Liver (tissue), 9 donors: ENCODE results near the gene LDLRAD3. TPM values are rescaled to one million over a fixed set of nuclear protein-coding genes. Genes with fewer than 3 reads are reported as not detected.

Experiments
- DNase-seq: peaks from one replicate; pipeline ENCODE4 v3.0.0-alpha.2; 2017; ENCODE audit warnings: low spot score
- H3K27ac ChIP-seq, 2 donors: one replicate each; pipeline ENCODE4 v1.7.0; 2013; ENCODE audit warnings: inconsistent platforms in 2 of 2, low read length in 2 of 2, control low read depth in 1 of 2, low read depth in 1 of 2, mild to moderate bottlenecking in 1 of 2
- H3K27me3 ChIP-seq, 4 donors: one replicate each; pipeline versions ENCODE4 v1.6.1 to v1.7.0; 2013; ENCODE audit warnings: low read length in 3 of 4, inconsistent platforms in 1 of 4, mild to moderate bottlenecking in 1 of 4, moderate library complexity in 1 of 4; ENCODE audit not compliant: control insufficient read depth in 4 of 4, insufficient read depth in 4 of 4
- H3K36me3 ChIP-seq, 4 donors: one replicate each; pipeline versions ENCODE4 v1.6.1 to v1.7.0; 2013; ENCODE audit warnings: low read length in 3 of 4, mild to moderate bottlenecking in 3 of 4, low read depth in 1 of 4, moderate library complexity in 1 of 4; ENCODE audit not compliant: control insufficient read depth in 4 of 4, insufficient read depth in 3 of 4
- H3K4me1 ChIP-seq, 4 donors: one replicate each; pipeline versions ENCODE4 v1.6.1 to v1.7.0; 2013; ENCODE audit warnings: low read length in 3 of 4, mild to moderate bottlenecking in 3 of 4, moderate library complexity in 1 of 4; ENCODE audit not compliant: control insufficient read depth in 4 of 4, insufficient read depth in 4 of 4
- H3K4me3 ChIP-seq, 3 donors: one replicate each; pipeline versions ENCODE4 v1.6.1 to v1.7.0; 2013; ENCODE audit warnings: low read length in 3 of 3, control low read depth in 1 of 3, low read depth in 1 of 3, mild to moderate bottlenecking in 1 of 3
- H3K9ac ChIP-seq, 2 donors: one replicate each; pipeline ENCODE4 v1.7.0; 2013; ENCODE audit warnings: low read length in 2 of 2, mild to moderate bottlenecking in 2 of 2, moderate library complexity in 2 of 2, control low read depth in 1 of 2, low read depth in 1 of 2
- H3K9me3 ChIP-seq, 4 donors: one replicate each; pipeline versions ENCODE4 v1.6.1 to v1.7.0; 2013; ENCODE audit warnings: low read length in 3 of 4; ENCODE audit not compliant: control insufficient read depth in 4 of 4
- ATF3 ChIP-seq: IDR thresholded peaks from 2 replicates; pipeline ENCODE4 v1.6.1; 2016; ENCODE audit warnings: antibody characterized with exemption
- EGR1 ChIP-seq, 2 donors: IDR thresholded peaks; 2 replicates each; pipeline ENCODE4 v1.6.1; 2016 to 2018; ENCODE audit warnings: antibody characterized with exemption in 2 of 2, low read depth in 2 of 2
- FOXA1 ChIP-seq: IDR thresholded peaks from 2 replicates; pipeline ENCODE4 v1.6.1; 2016; ENCODE audit warnings: antibody characterized with exemption
- FOXA2 ChIP-seq: IDR thresholded peaks from 2 replicates; pipeline ENCODE4 v1.6.1; 2016; ENCODE audit warnings: antibody characterized with exemption
- GABPA ChIP-seq, 2 donors: IDR thresholded peaks in 1 of 2; conservative IDR thresholded peaks in 1 of 2; 2 replicates each; pipeline ENCODE4 v1.6.1; 2016; ENCODE audit warnings: antibody characterized with exemption in 2 of 2, mild to moderate bottlenecking in 1 of 2, moderate library complexity in 1 of 2
- HNF4A ChIP-seq, 2 donors: conservative IDR thresholded peaks; 2 replicates each; pipeline ENCODE4 v1.6.1; 2016; ENCODE audit warnings: antibody characterized with exemption in 2 of 2, mild to moderate bottlenecking in 2 of 2
- HNF4G ChIP-seq: IDR thresholded peaks from 2 replicates; pipeline ENCODE4 v1.6.1; 2016; ENCODE audit warnings: antibody characterized with exemption
- MAX ChIP-seq: IDR thresholded peaks from 2 replicates; pipeline ENCODE4 v1.6.1; 2016; ENCODE audit warnings: antibody characterized with exemption
- NR2F2 ChIP-seq: IDR thresholded peaks from 2 replicates; pipeline ENCODE4 v1.6.1; 2016; ENCODE audit warnings: antibody characterized with exemption
- RAD21 ChIP-seq, 2 donors: IDR thresholded peaks; 2 replicates each; pipeline ENCODE4 v1.6.1; 2016; ENCODE audit warnings: antibody characterized with exemption in 2 of 2, mild to moderate bottlenecking in 2 of 2
- RXRA ChIP-seq, 2 donors: IDR thresholded peaks; 2 replicates each; pipeline ENCODE4 v1.6.1; 2017 to 2018; ENCODE audit warnings: antibody characterized with exemption in 2 of 2, mild to moderate bottlenecking in 1 of 2
- SP1 ChIP-seq: IDR thresholded peaks from 2 replicates; pipeline ENCODE4 v1.6.1; 2018; ENCODE audit warnings: antibody characterized with exemption, mild to moderate bottlenecking
- TAF1 ChIP-seq: conservative IDR thresholded peaks from 2 replicates; pipeline ENCODE4 v1.6.1; 2016; ENCODE audit warnings: antibody characterized with exemption, mild to moderate bottlenecking
- YY1 ChIP-seq: IDR thresholded peaks from 2 replicates; pipeline ENCODE4 v1.6.1; 2016; ENCODE audit warnings: antibody characterized with exemption, mild to moderate bottlenecking
- WGBS: extraction: QIAGEN DNeasy Blood & Tissue Kit; methylation state at CpG from one replicate; pipeline ENCODE4 v1.1.7; 2013; 5-methylcytosine and 5-hydroxymethylcytosine counted together
- polyA plus RNA-seq, 2 donors: library from polyadenylated mRNA; stranded (reverse) in 1 of 2; unstranded in 1 of 2; fragments of 200-250 nt in 1 of 2; fragments of >200 nt in 1 of 2; fragmentation: Nextera tagmentation in 1 of 2; extraction: Ambion mirVana in 1 of 2; gene quantifications; one replicate each; pipeline versions ENCODE4 v1.2.1 to v1.2.3, GENCODE V29; 2013 to 2015
- total RNA-seq, 2 donors: library from RNA; depleted of rRNA; stranded (reverse); fragments of >200 nt; gene quantifications; one replicate each; pipeline ENCODE4 v1.2.3, GENCODE V29; 2014
- donor health status: healthy.
- donor health status: healthy.
- donor health status: healthy.
- donor health status: healthy.
- donor health status: healthy.

LDLRAD3 gene
- total and polyA plus RNA-seq, 4 donors, result 0.75 to 1.3 (median 0.93) TPM

- peaks cover 0 to 3% (median 0%) of the 10 kb centered on the region in 4 donors for H3K9me3 ChIP-seq
- H3K4me3 ChIP-seq, result no peak overlapping the region
- H3K27ac ChIP-seq, result no peak overlapping the region
- TF ChIP-seq RAD21 (IDR thresholded peaks at IDR 0.05) (no peak), RXRA (IDR thresholded peaks at IDR 0.05) (no peak), HNF4G (no peak), EGR1 (IDR thresholded peaks at IDR 0.05; ENCODE audit: low read depth in 2 of 2) (no peak), GABPA (IDR thresholded peaks at IDR 0.05 in 1 of 2, conservative IDR thresholded peaks at IDR 0.05 in 1 of 2) (no peak), FOXA1 (no peak), MAX (no peak)
- H3K9ac ChIP-seq, result no peak overlapping the region
- no peaks in the 10 kb centered on the region for H3K36me3 ChIP-seq
- H3K27me3 ChIP-seq, result no peaks in the 10 kb centered on the region
- no peak for DNase-seq
- 68% methylated on average over 5 of the region's 5 CpGs for WGBS
- no peaks in the 10 kb centered on the region for H3K4me1 ChIP-seq
Observed at GRCh38 chr11:36224209-36224882, 280.5 kb downstream of the LDLRAD3 start.

GRCh38 chr11:36227044-36227443, 283.2 kb downstream of the LDLRAD3 start:
- no peak overlapping the region for H3K4me3 ChIP-seq
- no peak for DNase-seq
- no peaks in the 10 kb centered on the region for H3K4me1 ChIP-seq
- H3K36me3 ChIP-seq, result no peaks in the 10 kb centered on the region
- H3K9ac ChIP-seq, result no peak overlapping the region
- H3K9me3 ChIP-seq, result no peaks in the 10 kb centered on the region
- TF ChIP-seq FOXA2, result no peak
- TF ChIP-seq SP1, result no peak
- TF ChIP-seq EGR1 (IDR thresholded peaks at IDR 0.05; ENCODE audit: low read depth in 2 of 2), result no peak
- no peak for TF ChIP-seq HNF4G
- no peak for TF ChIP-seq FOXA1
- TF ChIP-seq MAX, result no peak
- TF ChIP-seq ATF3, result no peak
- TF ChIP-seq NR2F2, result no peak
- TF ChIP-seq RXRA (IDR thresholded peaks at IDR 0.05), result no peak
- no peak for TF ChIP-seq YY1
- no peak for TF ChIP-seq TAF1
- no peak for TF ChIP-seq RAD21 (IDR thresholded peaks at IDR 0.05)
- WGBS, result 96% methylated on average over 15 of the region's 15 CpGs
- no peaks in the 10 kb centered on the region for H3K27me3 ChIP-seq
- no peak overlapping the region for H3K27ac ChIP-seq

DNA sequence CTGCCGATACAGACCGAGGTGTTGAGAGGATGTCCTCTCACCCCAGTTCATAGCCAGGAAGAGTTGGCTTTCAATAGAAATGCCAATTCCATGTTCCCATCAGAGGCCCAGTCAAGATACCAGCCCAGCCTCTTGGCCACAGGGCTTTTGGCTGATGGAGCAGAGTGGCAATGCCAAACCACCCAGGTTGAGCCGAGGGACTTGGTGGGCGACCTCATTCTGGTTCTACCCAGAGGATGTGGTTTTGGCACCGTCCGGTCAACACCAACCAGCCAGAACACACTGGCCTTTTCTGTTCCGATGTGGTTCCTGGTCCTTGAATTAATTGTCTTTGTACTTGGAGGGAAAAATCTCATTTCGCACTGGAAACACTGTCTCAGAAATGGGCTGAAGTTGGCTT, 284.8 kb downstream of the LDLRAD3 start:
- DNase-seq, result no peak
- Histone ChIP-seq H3K36me3 (no peaks in the 10 kb centered on the region), H3K4me1 (no peaks in the 10 kb centered on the region), H3K27ac (no peak overlapping the region), H3K9ac (no peak overlapping the region), H3K27me3 (no peaks in the 10 kb centered on the region), H3K9me3 (no peaks in the 10 kb centered on the region), H3K4me3 (no peak overlapping the region)
- TF ChIP-seq FOXA1 (no peak), NR2F2 (no peak), ATF3 (no peak), HNF4G (no peak), RAD21 (IDR thresholded peaks at IDR 0.05) (no peak), HNF4A (conservative IDR thresholded peaks at IDR 0.05) (no peak), RXRA (IDR thresholded peaks at IDR 0.05) (no peak), YY1 (no peak), GABPA (IDR thresholded peaks at IDR 0.05 in 1 of 2, conservative IDR thresholded peaks at IDR 0.05 in 1 of 2) (no peak)
- 96% methylated on average over 8 of the region's 8 CpGs for WGBS
